ENCODE data around the gene SIAH1.

GRCh38 chr16:48329138-48329537, 56.1 kb downstream of the SIAH1 start:
- no peak for TF ChIP-seq CTCF (IDR thresholded peaks at IDR 0.05; ENCODE audit: poor library complexity)
- TF ChIP-seq EZH2 (IDR thresholded peaks at IDR 0.05; ENCODE audit: borderline replicate concordance): no peak

All from hepatocyte (in vitro differentiated cells).